ENCODE results near the gene HSF5.

The HSF5 gene

GRCh38 chr17:58403311-58403710 lies 84.9 kb downstream of the HSF5 start:
- Histone ChIP-seq H3K27me3 (ENCODE audit: insufficient read depth, poor library complexity, severe bottlenecking) (peaks cover 13% of the 10 kb centered on the region), H3K4me3 (replicated peaks; ENCODE audit: insufficient read depth, low read length) (no peak overlapping the region), H3K27ac (replicated peaks) (no peak overlapping the region)
- no peak for TF ChIP-seq CTCF (IDR thresholded peaks at IDR 0.05; ENCODE audit: insufficient read depth, low read length)
- no peak for TF ChIP-seq GABPA (IDR thresholded peaks at IDR 0.05; ENCODE audit: low read depth)
- TF ChIP-seq SPI1 (IDR thresholded peaks at IDR 0.05; ENCODE audit: borderline replicate concordance, low read depth), result no peak
- no peak for TF ChIP-seq POLR2AphosphoS5 (IDR thresholded peaks at IDR 0.05; ENCODE audit: low read depth)
- TF ChIP-seq REST (IDR thresholded peaks at IDR 0.05; ENCODE audit: insufficient replicate concordance, low read depth), result no peak
- DNase-seq (ENCODE audit: low read depth in 1 of 2, low spot score in 1 of 2), result no peak

GRCh38 chr17:58402679-58403078 lies 85.5 kb downstream of the HSF5 start:
- H3K27me3 ChIP-seq (ENCODE audit: insufficient read depth, poor library complexity, severe bottlenecking), result peaks cover 13% of the 10 kb centered on the region
- TF ChIP-seq SPI1 (IDR thresholded peaks at IDR 0.05; ENCODE audit: borderline replicate concordance, low read depth) (no peak), CTCF (IDR thresholded peaks at IDR 0.05; ENCODE audit: insufficient read depth, low read length) (no peak), GABPA (IDR thresholded peaks at IDR 0.05; ENCODE audit: low read depth) (no peak), REST (IDR thresholded peaks at IDR 0.05; ENCODE audit: insufficient replicate concordance, low read depth) (no peak), POLR2AphosphoS5 (IDR thresholded peaks at IDR 0.05; ENCODE audit: low read depth) (no peak)
- no peak for DNase-seq (ENCODE audit: low read depth in 1 of 2, low spot score in 1 of 2)
- no peak overlapping the region for H3K27ac ChIP-seq (replicated peaks)
- no peak overlapping the region for H3K4me3 ChIP-seq (replicated peaks; ENCODE audit: insufficient read depth, low read length)

- no peak for TF ChIP-seq CTCF (IDR thresholded peaks at IDR 0.05; ENCODE audit: insufficient read depth, low read length)
- TF ChIP-seq POLR2AphosphoS5 (IDR thresholded peaks at IDR 0.05; ENCODE audit: low read depth), result no peak
- no peak for TF ChIP-seq GABPA (IDR thresholded peaks at IDR 0.05; ENCODE audit: low read depth)
- no peak for TF ChIP-seq SPI1 (IDR thresholded peaks at IDR 0.05; ENCODE audit: borderline replicate concordance, low read depth)
- no peak for TF ChIP-seq REST (IDR thresholded peaks at IDR 0.05; ENCODE audit: insufficient replicate concordance, low read depth)
- Histone ChIP-seq H3K27ac (replicated peaks) (no peak overlapping the region), H3K4me3 (replicated peaks; ENCODE audit: insufficient read depth, low read length) (no peak overlapping the region), H3K27me3 (ENCODE audit: insufficient read depth, poor library complexity, severe bottlenecking) (peaks cover 13% of the 10 kb centered on the region)
- DNase-seq (ENCODE audit: low read depth in 1 of 2, low spot score in 1 of 2), result no peak
Measured at GRCh38 chr17:58402047-58402446, 86.2 kb downstream of the HSF5 start.

Data from HL-60 (cell line).